Nucleus accumbens (tissue), 56 donors: ENCODE measurements around the gene VWC2.

ENCODE experiments used
- DNase-seq, 56 donors: peaks; one replicate each; lab custom pipeline; 2025; lab: John Stamatoyannopoulos, UW

Gene VWC2

DNA sequence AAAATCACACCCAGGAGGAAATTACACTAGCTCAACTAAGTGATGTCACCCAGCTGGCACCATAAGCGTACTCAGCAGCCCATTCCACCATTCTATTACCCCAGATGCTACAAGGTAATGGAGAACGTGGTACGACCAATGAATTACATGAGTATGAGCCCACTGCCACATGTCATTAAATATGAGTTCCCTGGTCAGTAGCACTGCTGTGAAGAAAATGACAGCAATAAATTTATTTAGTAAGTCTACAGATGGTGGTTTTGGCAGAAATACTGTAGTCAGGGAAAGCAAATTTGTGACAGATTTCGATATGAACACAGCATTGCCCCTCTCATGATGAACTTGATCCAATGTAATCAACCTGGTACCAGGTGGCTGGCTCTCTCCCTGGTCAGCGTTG, 154.2 kb downstream of the VWC2 start:
- DNase-seq = no peak

- no peak for DNase-seq
These were observed 155.3 kb downstream of the VWC2 start for GRCh38 chr7:49928787-49929186.

GRCh38 chr7:49931627-49932026, 158.2 kb downstream of the VWC2 start:
- no peak for DNase-seq

GRCh38 chr7:49937608-49938007, 164.2 kb downstream of the VWC2 start:
- DNase-seq = no peak
